DMS79 treated with DMSO at 0.1 percent for 48 hours (cell line): Measurements from ENCODE around the gene KLK13.

Source experiments
- DNase-seq: peaks from one replicate; lab custom pipeline; 2025; lab: John Stamatoyannopoulos, UW

KLK13 gene

DNA sequence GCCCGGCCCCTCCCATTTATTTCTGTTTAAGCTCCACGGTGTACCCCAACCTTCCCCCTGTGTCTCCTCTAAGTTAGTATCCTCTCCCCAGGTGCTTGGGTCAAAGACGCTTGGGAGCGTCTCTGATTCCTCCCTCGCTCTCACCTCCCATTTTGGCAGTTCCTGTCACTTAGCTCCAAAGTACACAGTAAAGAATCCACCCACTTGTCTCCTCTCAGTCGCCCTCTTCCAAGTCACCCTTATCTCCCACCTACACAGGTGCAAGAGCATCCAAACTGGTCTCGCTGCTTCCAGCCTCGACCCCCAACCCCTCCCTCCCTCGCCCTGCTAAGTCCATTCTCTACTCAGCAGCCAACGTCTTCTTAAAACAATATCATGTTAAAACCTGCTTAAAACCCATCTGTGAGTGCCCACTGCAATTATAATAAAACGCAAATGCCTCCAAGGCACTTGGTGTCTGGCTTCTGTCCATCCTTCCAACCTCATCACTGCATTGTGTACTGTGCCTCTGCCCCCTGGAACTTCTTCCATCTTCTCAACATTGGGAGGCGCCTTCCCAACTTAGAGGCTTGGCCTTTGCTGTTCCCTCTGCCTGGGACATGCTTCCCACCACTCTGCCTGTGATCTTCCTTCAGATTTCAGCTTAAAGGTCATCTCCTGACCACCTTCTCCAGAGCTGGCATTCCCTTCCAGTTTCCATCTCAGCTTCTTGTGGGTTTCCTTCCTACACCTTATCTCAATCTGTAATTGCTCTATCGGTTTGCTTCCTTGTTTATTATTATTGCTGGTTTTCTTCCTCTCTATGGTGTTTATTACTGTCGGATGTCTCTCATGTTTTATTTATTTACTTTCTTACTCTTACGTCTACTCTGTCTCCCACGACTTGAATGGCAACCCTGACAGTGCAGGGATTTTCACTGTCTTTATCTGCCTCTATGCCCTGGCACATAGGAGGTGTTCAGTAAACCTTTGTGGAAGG is 27.3 kb upstream of the KLK13 start:
- DNase-seq = peak; percentile 76

GRCh38 chr19:51091126-51091525 is 26.2 kb upstream of the KLK13 start:
- DNase-seq = no peak

DNA sequence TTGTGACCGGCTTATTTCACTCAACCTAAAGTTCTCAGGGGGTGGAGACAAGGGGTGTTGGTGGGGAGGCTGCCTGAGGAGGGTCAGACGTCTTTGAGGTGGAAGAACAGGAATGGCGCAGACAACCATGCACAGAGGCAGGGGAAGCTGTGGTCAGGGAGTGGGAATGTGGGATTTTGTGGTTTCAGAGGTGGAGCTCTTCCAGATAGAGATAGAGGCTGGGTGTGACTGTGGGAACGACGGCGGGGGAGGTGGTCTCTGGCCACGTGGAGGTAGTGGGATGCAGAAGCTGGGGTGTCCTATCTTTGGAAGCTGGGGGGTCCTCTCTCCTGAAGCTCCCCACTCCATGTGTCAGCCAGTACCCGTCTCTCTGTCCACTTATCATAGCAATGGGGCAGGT is 25.6 kb upstream of the KLK13 start:
- no peak for DNase-seq

- DNase-seq = peak; percentile 79
Observed at GRCh38 chr19:51089786-51090185, 24.9 kb upstream of the KLK13 start.

DNA sequence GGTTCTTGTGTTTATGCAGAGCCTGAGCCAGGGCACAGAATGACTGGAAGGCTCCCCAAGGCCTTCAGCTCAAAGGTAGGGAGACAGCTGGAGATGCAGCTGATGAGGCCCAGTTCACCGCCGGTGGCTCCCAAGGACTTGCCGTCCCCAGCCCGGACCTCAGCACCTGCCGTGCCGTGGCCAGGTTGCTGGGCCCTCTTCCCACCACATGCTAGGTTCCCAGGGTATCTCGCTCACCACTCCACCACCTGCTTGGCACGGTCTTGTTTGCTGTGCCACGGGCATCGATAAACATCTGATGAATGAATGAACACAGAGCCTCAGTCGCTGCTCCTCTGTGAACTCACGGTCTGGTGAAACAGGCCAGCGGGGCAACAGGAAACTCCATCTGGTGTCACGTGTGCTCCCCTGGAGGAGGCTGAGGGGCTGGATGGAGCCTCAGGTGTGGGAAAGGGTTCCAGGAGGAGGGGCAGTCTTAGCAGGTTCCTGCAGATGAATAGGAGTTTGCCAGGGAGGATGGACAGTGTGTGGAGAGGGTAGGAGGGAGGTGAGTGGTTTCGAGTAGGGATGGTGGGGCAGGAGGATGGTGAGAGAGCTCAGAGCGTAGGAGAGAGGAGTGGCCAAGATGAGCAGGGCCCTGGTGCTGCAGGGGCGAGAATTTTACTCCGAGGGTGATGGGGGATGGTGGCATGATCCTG is 21.4 kb upstream of the KLK13 start:
- no peak for DNase-seq

DNA sequence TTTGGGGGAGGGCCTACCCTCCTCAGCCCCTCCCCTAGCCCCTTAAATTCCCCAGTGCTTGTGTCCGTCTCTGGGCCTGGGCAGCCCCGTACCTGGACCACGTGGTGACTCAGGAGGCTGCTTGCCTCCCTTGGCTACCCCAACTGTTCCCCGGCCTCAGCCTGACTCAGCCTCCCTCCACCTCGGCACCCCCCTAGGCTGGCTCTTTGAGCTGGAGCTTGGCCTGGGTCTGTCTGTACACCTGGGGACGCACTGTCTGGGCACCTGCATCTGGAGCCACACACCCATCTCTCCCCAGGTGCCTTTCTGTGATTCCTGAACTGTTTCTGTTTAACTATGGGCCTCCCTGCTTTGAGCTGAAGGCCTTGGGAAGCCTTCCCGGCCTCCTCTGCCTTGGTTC is 19.6 kb upstream of the KLK13 start:
- DNase-seq = no peak

DNA sequence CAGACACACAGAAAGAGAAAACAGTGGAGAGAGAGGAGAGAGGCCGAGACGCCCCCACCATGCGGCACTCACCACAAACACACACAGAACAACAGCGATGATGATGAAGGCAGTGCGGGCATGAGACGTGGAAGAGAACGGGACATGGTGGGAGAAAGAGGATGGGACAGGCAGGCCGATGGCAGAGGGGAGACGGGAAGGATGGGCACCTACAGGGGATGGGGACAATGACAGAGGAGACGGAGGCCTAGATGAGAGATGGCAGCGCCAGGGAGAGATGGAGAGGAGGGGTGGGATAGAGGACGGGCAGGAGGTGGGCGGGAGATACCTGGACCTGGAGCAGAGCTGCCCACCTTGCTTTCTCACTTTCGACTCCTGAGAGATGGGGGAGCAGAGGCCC is 18.9 kb upstream of the KLK13 start:
- no peak for DNase-seq

- DNase-seq = no peak
Observed at GRCh38 chr19:51083181-51083580, 18.3 kb upstream of the KLK13 start.

DNA sequence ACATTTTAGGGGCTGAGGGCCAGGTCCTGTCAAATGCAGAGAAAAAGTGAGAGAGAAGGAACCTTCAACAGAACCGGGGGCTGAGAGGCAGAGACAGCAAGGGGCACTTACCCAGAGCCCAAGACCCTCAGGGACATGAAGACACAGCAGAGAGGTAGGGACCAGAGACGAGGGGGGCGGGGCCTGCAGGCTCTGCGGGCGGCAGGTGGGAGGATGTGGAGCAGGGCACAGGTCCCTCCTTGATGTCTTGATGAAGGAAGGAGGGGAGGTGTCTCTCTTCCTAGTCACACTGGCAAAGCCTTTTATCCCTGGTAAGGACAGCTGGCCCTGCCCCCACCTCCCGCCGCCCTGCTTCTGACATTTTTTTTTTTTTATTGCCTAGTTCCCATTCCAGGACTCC is 17.7 kb upstream of the KLK13 start, which contains the start of gene KLK14:
Gene KLK14, minus strand, starts transcription at position 277 of the 400 bp plus-strand sequence. Its CDS starts 273 bp downstream, at position 4.
- DNase-seq = no peak

GRCh38 chr19:51081476-51081875 is 16.6 kb upstream of the KLK13 start:
- no peak for DNase-seq

GRCh38 chr19:51079481-51080110 is 14.7 kb upstream of the KLK13 start:
- peak; percentile 10 for DNase-seq

GRCh38 chr19:51078731-51079130 is 13.8 kb upstream of the KLK13 start:
- DNase-seq = no peak

DNA sequence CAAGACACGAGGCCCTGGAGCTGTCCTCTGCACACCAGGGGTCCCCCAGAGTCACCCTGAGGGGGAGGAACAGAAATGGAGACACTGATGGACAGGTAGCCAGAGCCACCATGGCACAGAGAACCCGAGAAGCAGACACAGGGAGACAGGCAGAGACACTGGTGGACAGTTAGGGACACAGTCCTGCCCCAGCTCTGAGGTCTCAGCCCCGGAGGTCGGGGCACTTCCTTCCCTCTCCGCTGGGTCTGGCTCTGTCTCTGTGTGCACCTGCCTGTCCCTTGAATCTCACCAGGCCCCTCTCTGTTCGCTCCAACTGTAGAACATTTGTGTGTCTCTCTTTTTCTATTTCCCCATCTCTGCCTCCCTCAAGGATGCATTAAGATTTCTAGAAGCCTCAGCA is 13.2 kb upstream of the KLK13 start:
- no peak for DNase-seq

DNA sequence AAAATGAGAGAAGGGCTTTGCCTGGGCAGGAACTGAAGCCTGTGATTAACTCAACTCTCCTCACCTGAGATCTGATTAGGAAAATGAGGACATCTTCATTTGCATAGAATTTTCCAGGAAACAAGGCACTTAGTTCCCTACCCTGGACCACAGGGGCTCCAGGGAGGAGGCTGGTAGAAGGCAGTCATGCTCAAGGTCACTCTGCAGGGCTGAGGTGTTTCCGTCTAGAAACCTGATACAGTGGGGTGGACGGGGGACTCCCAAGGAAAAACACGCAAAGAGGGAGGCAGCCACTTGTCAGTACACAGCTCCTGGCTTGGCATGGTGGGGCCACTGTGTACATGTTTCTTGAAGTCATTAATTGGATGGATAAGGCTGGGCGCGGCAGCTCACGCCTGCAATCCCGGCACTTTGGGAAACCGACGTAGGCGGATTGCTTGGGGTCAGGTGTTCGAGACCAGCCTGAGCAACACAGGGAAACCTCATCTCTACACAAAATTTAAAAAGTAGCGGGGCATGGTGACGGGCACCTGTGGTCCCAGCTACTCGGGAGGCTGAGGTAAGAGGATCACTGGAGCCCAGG is 11.8 kb upstream of the KLK13 start:
- DNase-seq = no peak

GRCh38 chr19:51075998-51076397 is 11.1 kb upstream of the KLK13 start:
- no peak for DNase-seq

DNA sequence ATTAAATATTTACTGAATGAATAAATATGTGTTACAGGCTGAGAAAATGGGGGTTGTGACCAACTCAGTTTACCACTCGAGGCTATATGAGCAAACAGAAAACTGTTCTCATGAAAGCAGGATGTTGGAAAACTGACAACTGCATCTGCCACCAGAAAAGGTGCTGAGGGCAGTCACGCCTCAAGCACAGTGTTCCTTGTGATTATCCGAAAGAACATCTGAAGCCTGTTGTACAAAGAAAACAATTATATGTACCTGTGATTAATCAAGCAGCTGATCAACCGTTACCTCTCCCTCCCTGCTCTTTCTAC is 6.2 kb upstream of the KLK13 start:
- no peak for DNase-seq

GRCh38 chr19:51070334-51071094 is 5.6 kb upstream of the KLK13 start:
- no peak for DNase-seq

DNA sequence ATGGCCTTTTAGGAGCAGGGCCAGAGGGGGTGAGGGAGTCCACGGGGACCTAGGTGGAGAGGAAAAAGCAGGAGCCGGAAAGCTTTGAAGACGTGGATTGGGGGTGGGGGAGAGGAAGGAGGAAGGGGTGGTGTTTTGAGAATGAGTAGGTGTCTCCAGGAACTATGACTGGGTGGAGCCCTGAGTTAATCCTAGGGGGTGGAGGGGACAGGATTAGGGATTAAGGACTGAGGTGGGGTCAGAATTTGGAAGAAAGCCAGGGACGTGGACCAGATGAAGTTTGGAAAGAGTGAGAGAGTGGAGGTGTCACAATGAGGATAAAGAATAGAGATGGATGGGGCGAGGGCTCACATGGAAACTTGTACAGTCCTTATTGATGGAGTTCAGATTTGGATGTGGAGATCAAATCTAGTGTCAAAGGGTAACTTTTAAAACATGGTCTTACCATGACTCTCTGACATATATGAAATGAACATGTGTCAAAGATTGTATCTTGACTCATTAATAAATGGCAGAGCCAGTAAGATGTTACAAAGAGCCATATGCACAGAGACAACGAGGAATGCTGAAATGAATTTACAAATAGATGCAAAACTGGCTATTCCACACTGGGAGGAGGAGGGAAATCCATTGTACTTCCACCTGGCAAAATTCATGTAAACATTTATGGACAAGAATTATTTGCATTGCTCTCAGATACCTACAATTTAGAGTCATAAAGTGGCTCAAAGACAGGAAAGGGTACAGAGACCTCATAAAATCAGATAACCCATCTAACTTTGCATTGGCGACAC is 1.7 kb upstream of the KLK13 start:
- no peak for DNase-seq

DNA sequence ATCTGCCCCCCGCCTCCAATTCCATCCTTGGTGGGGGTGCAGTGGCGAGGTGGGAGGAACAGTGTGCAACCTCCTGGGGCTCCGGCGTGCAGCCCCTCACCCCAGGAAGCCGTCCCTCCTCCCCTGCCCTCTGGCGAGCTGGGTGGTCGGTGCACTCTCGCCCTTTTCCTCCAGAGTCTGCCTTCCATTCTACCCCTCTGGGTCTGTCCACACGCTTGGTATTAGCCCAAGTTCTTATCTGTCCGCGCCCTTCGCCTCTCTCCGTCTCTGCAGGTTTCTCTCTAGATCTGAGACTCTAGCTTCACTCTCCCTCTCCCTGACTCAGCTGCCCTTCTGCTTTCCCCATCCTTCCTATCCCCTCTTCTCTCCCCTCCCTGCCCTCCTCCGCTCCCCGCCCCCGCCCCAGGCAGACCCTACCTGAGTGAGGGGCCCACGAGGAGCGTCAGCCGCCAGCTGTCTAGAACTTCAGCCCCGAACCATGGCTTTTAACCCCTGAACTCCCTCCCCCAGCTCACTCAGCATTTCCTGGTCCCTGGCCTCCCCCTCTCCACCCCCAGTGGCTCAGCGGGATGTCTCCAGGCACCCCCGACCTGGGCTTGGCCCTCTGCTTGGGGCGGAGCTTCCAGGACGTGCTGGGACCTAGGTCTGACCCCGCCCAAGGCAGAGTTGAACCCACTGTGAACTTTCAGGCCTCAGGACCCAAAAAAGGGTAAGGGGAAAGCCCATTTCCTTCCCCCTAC is 499 bp upstream of the KLK13 start:
- DNase-seq = no peak

DNA sequence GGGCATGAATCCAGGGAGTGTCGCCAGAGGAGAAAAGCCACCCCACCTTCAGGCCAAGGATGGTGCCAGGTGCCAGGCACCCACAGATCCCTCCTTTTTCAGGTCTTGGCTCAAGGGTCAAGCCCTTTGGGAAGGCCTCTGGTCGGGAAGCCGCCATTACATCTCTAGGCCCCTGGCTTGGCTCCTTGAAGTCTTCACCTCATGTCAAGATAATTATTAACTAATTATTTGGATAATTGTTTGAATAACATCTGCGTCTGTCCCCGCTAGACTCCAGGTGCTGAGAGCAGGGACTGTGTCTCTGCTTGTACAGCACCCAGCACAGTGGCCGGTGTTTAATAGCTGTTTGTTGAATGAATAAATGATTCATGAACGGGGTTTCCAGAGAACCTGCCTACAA is 1.2 kb downstream of the KLK13 start:
- DNase-seq = no peak
